Left ventricle myocardium superior (tissue), 1 donor: ENCODE data around the gene PLA2G2F. TPM values are rescaled to one million over a fixed set of nuclear protein-coding genes. Genes with fewer than 3 reads are reported as not detected.
A peak's percentile ranks its signal among the peaks of the same experiment; 100 is the strongest.
"Not testable (repeated sequence)": the region's sequence is repeated elsewhere in the genome, so short reads cannot be mapped to it uniquely, and the experiment has no call there.

Experiments used
- ATAC-seq: fragments of 200-7000 bp; cut with Tn5 transposase; one replicate; pipeline ENCODE4 v1.9.1; 2020; ENCODE audit warnings: mild to moderate bottlenecking, moderate library complexity
- DNase-seq: peaks from one replicate; pipeline ENCODE4 v3.0.0-alpha.2; 2020
- intact Hi-C: fragments of 100-400 bp; cut with micrococcal nuclease; formaldehyde crosslinking; loops from one replicate; pipeline ENCODE4 v1.11.0; 2022
- total RNA-seq: library from RNA; stranded (reverse); fragmentation: NEBNext Ultra II Directional; extraction: Animal tissue kit (Norgen Biotek cat#: 25700); gene quantifications from one replicate; pipeline ENCODE4 v1.2.1, GENCODE V29; 2021
- donor health status: DM: no; HTN: yes; CAD: no; lungs with severe emphysema.

PLA2G2F gene
- total RNA-seq, 1 donor from 2014 or later: not detected

- DNase-seq: no peak
- no peak for ATAC-seq
- intact Hi-C loops: no loop called here
These were observed 27.7 kb upstream of the PLA2G2F start for GRCh38 chr1:20111452-20111851.

GRCh38 chr1:20112279-20113000 lies 26.7 kb upstream of the PLA2G2F start:
- intact Hi-C loops: no loop called here
- ATAC-seq: no peak
- no peak for DNase-seq

- intact Hi-C loops: no loop called here
- ATAC-seq (no peak), DNase-seq (no peak)
These were observed 25.0 kb upstream of the PLA2G2F start for GRCh38 chr1:20114021-20114648.

- intact Hi-C loops: no loop called here
- no peak for DNase-seq
- ATAC-seq: no peak
These were observed 23.6 kb upstream of the PLA2G2F start for GRCh38 chr1:20115479-20115878.

GRCh38 chr1:20115916-20116315 lies 23.2 kb upstream of the PLA2G2F start:
- intact Hi-C loops: no loop called here
- DNase-seq (no peak), ATAC-seq (no peak)

- DNase-seq (no peak), ATAC-seq (no peak)
- intact Hi-C loops: no loop called here
These were observed 21.9 kb upstream of the PLA2G2F start for GRCh38 chr1:20117236-20117635.

GRCh38 chr1:20119347-20119746 lies 19.8 kb upstream of the PLA2G2F start, which contains the start of gene PLA2G2D:
Gene PLA2G2D (minus strand): TSS chr1:20119536. CDS start chr1:20119498, 38 bp downstream.
- DNase-seq (no peak), ATAC-seq (no peak)
- intact Hi-C loops: no loop called here

- DNase-seq: no peak
- ATAC-seq: no peak
- intact Hi-C loops: no loop called here
These were observed 18.3 kb upstream of the PLA2G2F start for GRCh38 chr1:20120796-20121195.

GRCh38 chr1:20123722-20124455 lies 15.2 kb upstream of the PLA2G2F start:
- intact Hi-C loops: no loop called here
- no peak for DNase-seq
- ATAC-seq: no peak

GRCh38 chr1:20124456-20125057 lies 14.6 kb upstream of the PLA2G2F start:
- intact Hi-C loops: no loop called here
- DNase-seq: no peak
- ATAC-seq: peak; percentile 87

GRCh38 chr1:20125100-20125499 lies 14.0 kb upstream of the PLA2G2F start:
- DNase-seq (no peak), ATAC-seq (peak; percentile 46)

GRCh38 chr1:20126041-20126805 lies 12.9 kb upstream of the PLA2G2F start:
- DNase-seq (no peak), ATAC-seq (no peak)
- intact Hi-C loops: no loop called here

More at GRCh38 chr1:20125100-20125499, 14.0 kb upstream of the PLA2G2F start:
- intact Hi-C loops: no loop called here

- intact Hi-C loops: no loop called here
- no peak for DNase-seq
- no peak for ATAC-seq
These were observed 12.2 kb upstream of the PLA2G2F start for GRCh38 chr1:20126806-20127440.

GRCh38 chr1:20130518-20130917 lies 8.6 kb upstream of the PLA2G2F start:
- ATAC-seq, DNase-seq, intact Hi-C loops: not testable (repeated sequence)

GRCh38 chr1:20134995-20135394 lies 4.1 kb upstream of the PLA2G2F start:
- DNase-seq (no peak), ATAC-seq (no peak)
- intact Hi-C loops: no loop called here

- ATAC-seq (no peak), DNase-seq (no peak)
- intact Hi-C loops: no loop called here
These were observed 2.9 kb upstream of the PLA2G2F start for GRCh38 chr1:20136249-20136648.

GRCh38 chr1:20137055-20137454 lies 2.1 kb upstream of the PLA2G2F start:
- ATAC-seq (no peak), DNase-seq (no peak)
- intact Hi-C loops: no loop called here

- no peak for ATAC-seq
- intact Hi-C loops: no loop called here
These were observed 1.5 kb upstream of the PLA2G2F start for GRCh38 chr1:20137604-20138003.

GRCh38 chr1:20138346-20138745 lies 777 bp upstream of the PLA2G2F start:
- DNase-seq (no peak), ATAC-seq (no peak)
- intact Hi-C loops: no loop called here

More at GRCh38 chr1:20137604-20138003, 1.5 kb upstream of the PLA2G2F start:
- DNase-seq: no peak
